Measurements from ENCODE around the gene TGFBRAP1. TPM values are rescaled to one million over a fixed set of nuclear protein-coding genes. Genes with fewer than 3 reads are reported as not detected.

Gene TGFBRAP1
- total RNA-seq, 1 donor from 2014 or later = 47.8 TPM

- DNase-seq = no peak
These were observed 93.5 kb downstream of the TGFBRAP1 start for GRCh38 chr2:105236060-105236424.

GRCh38 chr2:105235388-105236059 is 94.0 kb downstream of the TGFBRAP1 start:
- DNase-seq = peak; percentile 86

GRCh38 chr2:105231232-105231619 is 98.3 kb downstream of the TGFBRAP1 start:
- no peak for DNase-seq

- no peak for DNase-seq
These were observed 105.1 kb downstream of the TGFBRAP1 start for GRCh38 chr2:105224444-105224843.

- no peak for DNase-seq
These were observed 108.9 kb downstream of the TGFBRAP1 start for GRCh38 chr2:105220604-105221003.

GRCh38 chr2:105215586-105216192 is 113.8 kb downstream of the TGFBRAP1 start:
- no peak for DNase-seq

Other genes starting within 250 kb of the TGFBRAP1 start
- gene GPR45, start 88.0 kb downstream of the TGFBRAP1 start, total RNA-seq = not detected in 2 replicates
- 18.4 and 18.8 TPM in 2 replicates for gene C2orf49, start 7.8 kb upstream of the TGFBRAP1 start, total RNA-seq
- gene FHL2, start 69.3 kb upstream of the TGFBRAP1 start, total RNA-seq = 42.0 and 56.4 TPM in 2 replicates